OCI-LY3 (cell line): Measurements from ENCODE around the gene NSD1.
"Not testable (repeated sequence)": the region's sequence is repeated elsewhere in the genome, so short reads cannot be mapped to it uniquely, and the experiment has no call there.

Experiments used
- H2AFZ ChIP-seq: fragments of 200-600, 300-600 bp; shearing (Covaris generic); 2 replicates; pipeline ENCODE4 v1.6.0; 2014; ENCODE audit warnings: antibody characterized with exemption, low read depth, low read length
- H3K27ac ChIP-seq: fragments of 200-600, 300-600 bp; sonication (generic); 2 replicates; pipeline ENCODE4 v1.5.1; 2014; ENCODE audit warnings: mild to moderate bottlenecking, low read length, moderate library complexity, mixed read lengths
- H3K27me3 ChIP-seq: fragments of 200-600, 300-600 bp; sonication (generic); 2 replicates; pipeline ENCODE4 v1.6.1; 2014; ENCODE audit warnings: low read depth, low read length, mixed read lengths
- H3K36me3 ChIP-seq: fragments of 200-600, 300-600 bp; sonication (generic); replicated peaks from 2 replicates; pipeline ENCODE3; 2014; ENCODE audit warnings: low read depth, low read length, mixed read lengths
- H3K4me1 ChIP-seq: fragments of 300-600, 200-600 bp; sonication (generic); 2 replicates; pipeline ENCODE4 v1.6.1; 2014; ENCODE audit warnings: low read length, mixed read lengths
- H3K4me2 ChIP-seq: fragments of 200-600, 300-600 bp; sonication (generic); 2 replicates; pipeline ENCODE4 v1.6.1; 2014; ENCODE audit warnings: low read length, mixed read lengths
- H3K4me3 ChIP-seq: fragments of 300-600, 200-600 bp; sonication (generic); 2 replicates; pipeline ENCODE4 v1.5.1; 2014; ENCODE audit warnings: antibody characterized with exemption, mild to moderate bottlenecking, low read length, moderate library complexity
- H3K79me2 ChIP-seq: fragments of 300-600, 200-600 bp; shearing (Covaris generic); 2 replicates; pipeline ENCODE4 v1.6.1; 2014; ENCODE audit warnings: mild to moderate bottlenecking, low read length, mixed read lengths
- H3K9ac ChIP-seq: fragments of 300-600, 200-600 bp; shearing (Covaris generic); 2 replicates; pipeline ENCODE4 v1.6.0; 2014; ENCODE audit warnings: mild to moderate bottlenecking, low read length, moderate library complexity
- H3K9me3 ChIP-seq: fragments of 200-600, 300-600 bp; shearing (Covaris generic); 2 replicates; pipeline ENCODE4 v1.6.1; 2014; ENCODE audit warnings: low read length, mixed read lengths; ENCODE audit not compliant: insufficient read depth
- H4K20me1 ChIP-seq: fragments of 200-600, 300-600 bp; sonication (generic); 2 replicates; pipeline ENCODE4 v1.6.1; 2016; ENCODE audit warnings: low read length, mixed read lengths; ENCODE audit not compliant: insufficient read depth
- EZH2phosphoT487 ChIP-seq: fragments of 200-600 bp; shearing (Covaris generic); IDR thresholded peaks from 2 replicates; pipeline ENCODE4 v1.6.1; 2018; ENCODE audit warnings: antibody characterized with exemption, mixed run types, low read depth
- TF ChIP-seq, protein P1 (sequence below): fragments of 200-600, 300-600 bp; sonication (generic); IDR thresholded peaks from 2 replicates; pipeline ENCODE4 v1.5.1; 2014; ENCODE audit warnings: antibody characterized with exemption, low read length, low read depth

The NSD1 gene

DNA sequence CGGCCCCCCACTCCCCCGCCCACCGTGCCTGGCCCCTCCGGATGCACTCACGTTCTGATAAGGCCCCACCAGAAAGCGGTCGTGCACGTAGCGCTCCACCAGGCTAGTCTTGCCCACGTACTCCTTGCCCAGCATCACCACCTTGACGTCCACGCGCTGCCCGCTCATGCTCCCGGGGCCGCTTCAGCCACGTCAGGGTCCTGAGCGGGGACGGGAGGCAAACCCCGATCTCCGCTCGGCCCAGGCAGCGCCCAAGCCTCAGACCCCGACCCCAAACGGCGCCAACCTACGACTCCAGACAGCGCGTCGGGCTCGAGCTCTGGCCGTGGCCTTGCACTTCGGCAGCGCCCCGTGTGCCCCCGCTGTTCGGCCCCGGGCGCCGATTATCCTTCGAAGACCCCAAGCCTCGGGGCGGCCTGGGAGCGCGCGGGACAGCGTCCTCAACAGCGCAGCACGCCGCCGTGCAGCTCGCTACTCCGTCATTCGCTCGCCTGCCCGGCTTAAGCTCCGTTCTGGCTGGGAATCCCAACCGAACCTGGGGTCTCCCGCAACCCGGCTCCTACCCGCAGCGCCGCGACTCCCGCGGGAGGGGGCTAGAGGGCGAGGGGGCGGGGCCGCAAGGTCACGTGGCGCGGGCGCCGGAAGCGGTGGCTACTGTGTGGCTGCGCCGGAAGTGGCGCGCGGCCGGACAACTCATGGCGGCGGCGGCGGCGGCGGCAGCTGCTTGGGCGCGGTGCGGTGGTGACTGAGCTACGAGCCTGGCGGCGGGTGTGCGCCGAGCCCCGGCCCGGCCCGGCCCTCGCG, 169.8 kb downstream of the NSD1 start, which contains the start of the genes PRELID1 and RAB24:
PRELID1 (plus strand) TSS at position 679 of the 804 bp plus-strand sequence. CDS start 187 bp downstream, outside the sequence.
RAB24 (minus strand) TSS at position 599 of the 804 bp plus-strand sequence; CDS start at position 168, 431 bp downstream.
- Histone ChIP-seq H3K79me2 (peaks cover 31% of the 10 kb centered on the region), H3K36me3 (peaks cover 23% of the 10 kb centered on the region), H3K27ac (peak within 1 kb of the TSS; percentile 56), H3K4me3 (peak within 1 kb of the TSS; percentile 99), H4K20me1 (peaks cover 23% of the 10 kb centered on the region), H3K9me3 (no peaks in the 10 kb centered on the region), H3K4me1 (peaks cover 51% of the 10 kb centered on the region), H3K9ac (peak within 1 kb of the TSS; percentile 92), H3K27me3 (no peaks in the 10 kb centered on the region), H2AFZ (peak within 1 kb of the TSS; percentile 59; the same call in 1 of the 2 replicates), H3K4me2 (peak within 1 kb of the TSS; percentile 81)
- TF ChIP-seq, protein P1, sequence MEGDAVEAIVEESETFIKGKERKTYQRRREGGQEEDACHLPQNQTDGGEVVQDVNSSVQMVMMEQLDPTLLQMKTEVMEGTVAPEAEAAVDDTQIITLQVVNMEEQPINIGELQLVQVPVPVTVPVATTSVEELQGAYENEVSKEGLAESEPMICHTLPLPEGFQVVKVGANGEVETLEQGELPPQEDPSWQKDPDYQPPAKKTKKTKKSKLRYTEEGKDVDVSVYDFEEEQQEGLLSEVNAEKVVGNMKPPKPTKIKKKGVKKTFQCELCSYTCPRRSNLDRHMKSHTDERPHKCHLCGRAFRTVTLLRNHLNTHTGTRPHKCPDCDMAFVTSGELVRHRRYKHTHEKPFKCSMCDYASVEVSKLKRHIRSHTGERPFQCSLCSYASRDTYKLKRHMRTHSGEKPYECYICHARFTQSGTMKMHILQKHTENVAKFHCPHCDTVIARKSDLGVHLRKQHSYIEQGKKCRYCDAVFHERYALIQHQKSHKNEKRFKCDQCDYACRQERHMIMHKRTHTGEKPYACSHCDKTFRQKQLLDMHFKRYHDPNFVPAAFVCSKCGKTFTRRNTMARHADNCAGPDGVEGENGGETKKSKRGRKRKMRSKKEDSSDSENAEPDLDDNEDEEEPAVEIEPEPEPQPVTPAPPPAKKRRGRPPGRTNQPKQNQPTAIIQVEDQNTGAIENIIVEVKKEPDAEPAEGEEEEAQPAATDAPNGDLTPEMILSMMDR: peak; percentile 39
- no peak for TF ChIP-seq EZH2phosphoT487

DNA sequence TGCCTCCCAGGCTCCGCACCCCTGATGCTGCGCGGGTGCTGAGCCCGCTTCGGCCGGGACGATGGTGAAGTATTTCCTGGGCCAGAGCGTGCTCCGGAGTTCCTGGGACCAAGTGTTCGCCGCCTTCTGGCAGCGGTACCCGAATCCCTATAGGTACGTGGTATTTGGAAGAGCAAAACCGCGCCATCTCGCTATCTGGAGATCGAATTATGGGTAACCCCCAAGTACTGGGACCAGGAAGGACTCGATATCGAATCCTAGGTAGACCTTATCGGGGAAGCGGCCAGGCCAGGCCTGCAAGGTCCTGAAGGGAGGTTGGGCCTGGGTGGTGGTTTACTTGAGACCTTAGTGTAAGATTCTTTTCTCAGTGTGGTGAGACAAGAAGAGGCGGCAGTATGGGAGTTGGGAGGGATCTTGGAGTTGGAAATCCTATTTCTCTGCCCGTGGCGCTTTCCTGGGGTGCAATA, 170.4 kb downstream of the NSD1 start:
- peak overlapping the region; percentile 99 for H3K4me3 ChIP-seq
- H2AFZ ChIP-seq: no peak overlapping the region; the same call in 1 of the 2 replicates
- peak overlapping the region; percentile 92 for H3K9ac ChIP-seq
- peak overlapping the region; percentile 56 for H3K27ac ChIP-seq
- H3K79me2 ChIP-seq: peaks cover 31% of the 10 kb centered on the region
- peaks cover 23% of the 10 kb centered on the region for H4K20me1 ChIP-seq
- TF ChIP-seq, protein P1: no peak
- TF ChIP-seq EZH2phosphoT487: no peak
- no peaks in the 10 kb centered on the region for H3K9me3 ChIP-seq
- no peaks in the 10 kb centered on the region for H3K27me3 ChIP-seq
- H3K36me3 ChIP-seq: peaks cover 24% of the 10 kb centered on the region
- peak overlapping the region; percentile 80 for H3K4me2 ChIP-seq
- H3K4me1 ChIP-seq: peaks cover 51% of the 10 kb centered on the region

DNA sequence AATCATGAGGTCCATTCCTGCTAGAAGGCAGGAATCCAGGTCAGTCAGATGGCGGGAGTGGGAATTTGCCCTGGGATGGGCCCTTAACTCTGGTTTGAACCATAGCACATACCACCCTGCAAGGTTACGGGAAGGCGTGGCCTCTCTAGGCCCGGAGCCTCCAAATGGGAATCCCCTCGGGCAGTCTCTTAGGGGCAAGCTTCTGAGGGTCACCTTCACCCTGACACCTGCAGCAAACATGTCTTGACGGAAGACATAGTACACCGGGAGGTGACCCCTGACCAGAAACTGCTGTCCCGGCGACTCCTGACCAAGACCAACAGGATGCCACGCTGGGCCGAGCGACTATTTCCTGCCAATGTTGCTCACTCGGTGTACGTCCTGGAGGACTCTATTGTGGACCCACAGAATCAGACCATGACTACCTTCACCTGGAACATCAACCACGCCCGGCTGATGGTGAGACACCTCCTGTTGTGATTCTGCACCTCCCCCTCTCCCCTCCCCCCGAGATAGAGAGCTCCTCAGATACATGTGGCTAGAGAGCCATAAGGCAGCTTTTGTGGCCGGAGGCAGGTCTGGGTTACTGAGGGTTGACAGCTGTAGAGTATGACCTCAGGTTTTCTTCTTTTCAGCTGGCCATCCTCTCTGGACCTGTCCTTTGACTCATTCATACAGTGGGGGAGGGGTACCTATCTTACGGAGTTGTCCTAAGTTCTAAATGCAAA, 171.0 kb downstream of the NSD1 start:
- H2AFZ ChIP-seq: no peak overlapping the region
- H3K9ac ChIP-seq: peak overlapping the region; percentile 92
- peaks cover 28% of the 10 kb centered on the region for H3K36me3 ChIP-seq
- peak overlapping the region; percentile 80 for H3K4me2 ChIP-seq
- H3K4me3 ChIP-seq: peak overlapping the region; percentile 99
- no peaks in the 10 kb centered on the region for H3K9me3 ChIP-seq
- TF ChIP-seq, protein P1: no peak
- no peak for TF ChIP-seq EZH2phosphoT487
- H3K27ac ChIP-seq: peak overlapping the region; percentile 56
- peaks cover 48% of the 10 kb centered on the region for H3K4me1 ChIP-seq
- peaks cover 31% of the 10 kb centered on the region for H3K79me2 ChIP-seq
- H4K20me1 ChIP-seq: peaks cover 23% of the 10 kb centered on the region
- no peaks in the 10 kb centered on the region for H3K27me3 ChIP-seq

DNA sequence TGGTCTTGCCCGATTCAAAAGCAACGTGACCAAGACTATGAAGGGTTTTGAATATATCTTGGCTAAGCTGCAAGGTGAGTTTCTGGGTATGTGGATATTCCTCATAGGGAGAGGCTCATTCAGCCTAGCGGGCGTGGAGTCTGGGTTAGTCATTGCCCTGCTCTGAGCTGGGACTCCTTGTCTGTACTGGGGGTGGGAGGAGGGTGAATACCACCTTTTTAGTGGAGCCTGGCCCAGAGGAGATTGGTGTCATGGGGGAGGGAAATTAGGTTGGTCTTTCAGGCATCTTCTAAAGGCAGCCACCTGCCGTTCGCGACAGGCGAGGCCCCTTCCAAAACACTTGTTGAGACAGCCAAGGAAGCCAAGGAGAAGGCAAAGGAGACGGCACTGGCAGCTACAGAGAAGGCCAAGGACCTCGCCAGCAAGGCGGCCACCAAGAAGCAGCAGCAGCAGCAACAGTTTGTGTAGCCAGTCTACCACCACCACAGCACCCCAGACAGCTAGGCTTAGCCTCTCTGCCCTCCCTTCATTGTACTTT, 172.6 kb downstream of the NSD1 start:
- H4K20me1 ChIP-seq: peaks cover 26% of the 10 kb centered on the region
- not testable (repeated sequence) for H3K27ac ChIP-seq, H3K4me2 ChIP-seq, H3K27me3 ChIP-seq, H3K9me3 ChIP-seq, H3K4me3 ChIP-seq, H3K9ac ChIP-seq, H2AFZ ChIP-seq
- H3K79me2 ChIP-seq: peaks cover 31% of the 10 kb centered on the region
- peaks cover 24% of the 10 kb centered on the region for H3K36me3 ChIP-seq
- peaks cover 43% of the 10 kb centered on the region for H3K4me1 ChIP-seq
